Endothelial cell of hepatic sinusoid (primary cell): ENCODE measurements around the gene GABRG3.

Experiments
- in situ Hi-C: cut with HindIII; loops from 2 replicates; pipeline ENCODE4 v1.10.0; 2017; ENCODE audit warnings: low sequenced_read_pairs

GABRG3 gene

GRCh38 chr15:27278761-27279160 lies 307.8 kb downstream of the GABRG3 start:
- in situ Hi-C loops = loop anchor here (25.0 kb wide), 1 partner anchor 109 kb away; no protein-coding TSS in a partner anchor

- in situ Hi-C loops = loop anchor here (25.0 kb wide), 1 partner anchor 95 kb away; no protein-coding TSS in a partner anchor
Measured at GRCh38 chr15:27292641-27293040, 321.7 kb downstream of the GABRG3 start.

- in situ Hi-C loops = loop anchor here (25.0 kb wide), 1 partner anchor 94 kb away; no protein-coding TSS in a partner anchor
Measured at GRCh38 chr15:27293607-27294006, 322.6 kb downstream of the GABRG3 start.

GRCh38 chr15:27317736-27318135 lies 346.8 kb downstream of the GABRG3 start:
- in situ Hi-C loops = no loop called here

- in situ Hi-C loops = no loop called here
Measured at GRCh38 chr15:27323801-27324200, 352.8 kb downstream of the GABRG3 start.

GRCh38 chr15:27324886-27325615 lies 354.1 kb downstream of the GABRG3 start:
- in situ Hi-C loops = no loop called here

GRCh38 chr15:27327467-27328025 lies 356.6 kb downstream of the GABRG3 start:
- in situ Hi-C loops = no loop called here

GRCh38 chr15:27328186-27328585 lies 357.2 kb downstream of the GABRG3 start:
- in situ Hi-C loops = no loop called here

GRCh38 chr15:27328608-27329007 lies 357.6 kb downstream of the GABRG3 start:
- in situ Hi-C loops = no loop called here

GRCh38 chr15:27330326-27330725 lies 359.3 kb downstream of the GABRG3 start:
- in situ Hi-C loops = no loop called here

- in situ Hi-C loops = no loop called here
Measured at GRCh38 chr15:27336676-27337075, 365.7 kb downstream of the GABRG3 start.

- in situ Hi-C loops = no loop called here
Measured at GRCh38 chr15:27339138-27339537, 368.2 kb downstream of the GABRG3 start.

GRCh38 chr15:27341780-27342343 lies 370.9 kb downstream of the GABRG3 start:
- in situ Hi-C loops = no loop called here

- in situ Hi-C loops = no loop called here
Measured at GRCh38 chr15:27342991-27343390, 372.0 kb downstream of the GABRG3 start.

- in situ Hi-C loops = loop anchor here (25.0 kb wide), 1 partner anchor 290 kb away; no protein-coding TSS in a partner anchor
Measured at GRCh38 chr15:27352136-27352535, 381.2 kb downstream of the GABRG3 start.

- in situ Hi-C loops = loop anchor here (25.0 kb wide), 1 partner anchor 292 kb away; no protein-coding TSS in a partner anchor
Measured at GRCh38 chr15:27353856-27354255, 382.9 kb downstream of the GABRG3 start.

- in situ Hi-C loops = loop anchor here (25.0 kb wide), 1 partner anchor 297 kb away; no protein-coding TSS in a partner anchor
Measured at GRCh38 chr15:27358751-27359434, 387.9 kb downstream of the GABRG3 start.

GRCh38 chr15:27359586-27359985 lies 388.6 kb downstream of the GABRG3 start:
- in situ Hi-C loops = loop anchor here (25.0 kb wide), 1 partner anchor 297 kb away; no protein-coding TSS in a partner anchor

- in situ Hi-C loops = loop anchor here (25.0 kb wide), 1 partner anchor 298 kb away; no protein-coding TSS in a partner anchor
Measured at GRCh38 chr15:27360316-27360715, 389.3 kb downstream of the GABRG3 start.

GRCh38 chr15:27361438-27361837 lies 390.5 kb downstream of the GABRG3 start:
- in situ Hi-C loops = loop anchor here (25.0 kb wide), 1 partner anchor 299 kb away; no protein-coding TSS in a partner anchor

- in situ Hi-C loops = loop anchor here (5.0 to 25.0 kb wide), 2 partner anchors 143 to 303 kb away; no protein-coding TSS in a partner anchor
Measured at GRCh38 chr15:27365456-27365855, 394.5 kb downstream of the GABRG3 start.
